ENCODE measurements around the gene NRP2.

NRP2 gene

GRCh38 chr2:205781244-205781931, 99.1 kb downstream of the NRP2 start:
- DNase-seq = no peak

GRCh38 chr2:205782941-205783340, 100.6 kb downstream of the NRP2 start:
- no peak for DNase-seq

- no peak for DNase-seq
Observed at GRCh38 chr2:205783872-205784499, 101.7 kb downstream of the NRP2 start.

- no peak for DNase-seq
Observed at GRCh38 chr2:205785507-205786260, 103.4 kb downstream of the NRP2 start.

GRCh38 chr2:205786976-205787375, 104.7 kb downstream of the NRP2 start:
- DNase-seq = no peak

GRCh38 chr2:205787761-205788160, 105.5 kb downstream of the NRP2 start:
- DNase-seq = no peak

- no peak for DNase-seq
Observed at GRCh38 chr2:205789906-205790305, 107.6 kb downstream of the NRP2 start.

- DNase-seq = no peak
Observed at GRCh38 chr2:205792908-205793307, 110.6 kb downstream of the NRP2 start.

GRCh38 chr2:205796805-205797313, 114.6 kb downstream of the NRP2 start:
- no peak for DNase-seq

- DNase-seq = no peak
Observed at GRCh38 chr2:205797866-205798265, 115.6 kb downstream of the NRP2 start.

GRCh38 chr2:205800224-205800623, 117.9 kb downstream of the NRP2 start:
- DNase-seq = no peak

- DNase-seq = no peak
Observed at GRCh38 chr2:205800773-205801172, 118.5 kb downstream of the NRP2 start.

GRCh38 chr2:205802065-205802464, 119.8 kb downstream of the NRP2 start:
- no peak for DNase-seq

- no peak for DNase-seq
Observed at GRCh38 chr2:205802941-205803340, 120.6 kb downstream of the NRP2 start.

GRCh38 chr2:205803500-205803899, 121.2 kb downstream of the NRP2 start:
- no peak for DNase-seq

GRCh38 chr2:205805136-205805535, 122.8 kb downstream of the NRP2 start:
- DNase-seq = no peak

- DNase-seq = no peak
Observed at GRCh38 chr2:205806143-205806905, 124.0 kb downstream of the NRP2 start.

- no peak for DNase-seq
Observed at GRCh38 chr2:205807229-205807628, 124.9 kb downstream of the NRP2 start.

- DNase-seq = no peak
Observed at GRCh38 chr2:205807758-205808157, 125.5 kb downstream of the NRP2 start.

- DNase-seq = no peak
Observed at GRCh38 chr2:205808486-205809121, 126.3 kb downstream of the NRP2 start.

- no peak for DNase-seq
Observed at GRCh38 chr2:205811387-205811786, 129.1 kb downstream of the NRP2 start.

GRCh38 chr2:205814039-205814364, 131.7 kb downstream of the NRP2 start:
- no peak for DNase-seq

GRCh38 chr2:205815673-205816072, 133.4 kb downstream of the NRP2 start:
- no peak for DNase-seq

Measured in stimulated activated CD4-positive, alpha-beta T cell treated with anti-CD3 and anti-CD28 coated beads, Interleukin-4, amount 100 ng/mL, for 1 hour (primary cell).